GM23338 (cell line): ENCODE data around the gene CAPN15. TPM values are rescaled to one million over a fixed set of nuclear protein-coding genes. Genes with fewer than 3 reads are reported as not detected.

Source experiments
- ATAC-seq: fragments of 200-7000 bp; cut with Tn5 transposase; 3 replicates; pipeline ENCODE4 v1.9.1; 2020
- DNase-seq: peaks from one replicate; pipeline ENCODE4 v3.0.0-alpha.2; 2015; ENCODE audit warnings: low spot score
- H2AFZ ChIP-seq: fragments of 200-600 bp; sonication (generic); 2 replicates; pipeline ENCODE4 v1.8.0; 2016; ENCODE audit warnings: antibody characterized with exemption, mild to moderate bottlenecking, moderate library complexity
- H3F3A ChIP-seq: fragments of 200-600 bp; sonication (generic); replicated peaks from 2 replicates; pipeline ENCODE4 v1.8.0; 2017; ENCODE audit warnings: antibody characterized with exemption, mixed run types, low read depth
- H3K27ac ChIP-seq: fragments of 200-600 bp; sonication (generic); 2 replicates; pipeline ENCODE4 v1.6.1; 2016; ENCODE audit warnings: low read depth
- H3K27me3 ChIP-seq: fragments of 200-600 bp; sonication (generic); 2 replicates; pipeline ENCODE4 v1.8.0; 2016; ENCODE audit warnings: mild to moderate bottlenecking, mixed run types, moderate library complexity; ENCODE audit not compliant: insufficient read depth
- H3K36me3 ChIP-seq: fragments of 200-600 bp; sonication (generic); 2 replicates; pipeline ENCODE4 v1.8.0; 2016; ENCODE audit warnings: mild to moderate bottlenecking; ENCODE audit not compliant: insufficient read depth
- H3K4me1 ChIP-seq: fragments of 200-600 bp; sonication (generic); 2 replicates; pipeline ENCODE4 v1.8.0; 2016; ENCODE audit warnings: mild to moderate bottlenecking, moderate library complexity; ENCODE audit not compliant: insufficient read depth
- H3K4me2 ChIP-seq: fragments of 200-600 bp; sonication (generic); 2 replicates; pipeline ENCODE4 v1.7.1; 2017; ENCODE audit warnings: mixed run types
- H3K4me3 ChIP-seq: fragments of 200-600 bp; sonication (generic); 2 replicates; pipeline ENCODE4 v1.6.1; 2016; ENCODE audit warnings: mixed run types
- H3K79me2 ChIP-seq: fragments of 200-600 bp; sonication (generic); replicated peaks from 2 replicates; pipeline ENCODE4 v1.8.0; 2017; ENCODE audit warnings: mild to moderate bottlenecking; ENCODE audit not compliant: insufficient read depth
- H3K9me2 ChIP-seq: fragments of 200-600 bp; sonication (generic); 2 replicates; pipeline ENCODE4 v1.8.0; 2017; ENCODE audit not compliant: insufficient read depth
- H4K20me1 ChIP-seq: fragments of 200-600 bp; sonication (generic); replicated peaks from 2 replicates; pipeline ENCODE4 v1.8.0; 2017; ENCODE audit warnings: mild to moderate bottlenecking; ENCODE audit not compliant: insufficient read depth
- H3K27ac Mint-ChIP-seq: 2 replicates; pipeline ENCODE4 v1.8.0; 2020; ENCODE audit warnings: inconsistent platforms, mild to moderate bottlenecking, moderate library complexity, mixed read lengths
- H3K27me3 Mint-ChIP-seq: 3 replicates; pipeline ENCODE4 v1.8.0; 2022; ENCODE audit warnings: low read depth, mild to moderate bottlenecking, moderate library complexity, mixed read lengths, inconsistent platforms; ENCODE audit not compliant: insufficient read depth, poor library complexity
- H3K36me3 Mint-ChIP-seq: 3 replicates; pipeline ENCODE4 v1.8.0; 2021; ENCODE audit warnings: low read depth, mild to moderate bottlenecking, inconsistent platforms, moderate library complexity, mixed read lengths
- H3K4me1 Mint-ChIP-seq: 3 replicates; pipeline ENCODE4 v1.8.0; 2020; ENCODE audit warnings: mild to moderate bottlenecking, inconsistent platforms, mixed read lengths
- H3K4me3 Mint-ChIP-seq: 3 replicates; pipeline ENCODE4 v1.8.0; 2021; ENCODE audit warnings: moderate library complexity, mild to moderate bottlenecking, inconsistent platforms, mixed read lengths
- H3K9me3 Mint-ChIP-seq: 3 replicates; pipeline ENCODE4 v1.8.0; 2020; ENCODE audit warnings: moderate library complexity, mild to moderate bottlenecking, inconsistent platforms, mixed read lengths
- CREB1 ChIP-seq: fragments of 250-450 bp; sonication (Bioruptor Pico); IDR thresholded peaks from 2 replicates; pipeline ENCODE4 v1.5.0; 2020; ENCODE audit warnings: low read depth, mild to moderate bottlenecking, moderate library complexity
- ETS1 ChIP-seq: IDR thresholded peaks from 2 replicates; pipeline ENCODE4 v1.6.1; 2016; ENCODE audit warnings: antibody characterized with exemption
- EZH2 ChIP-seq: fragments of 200-600 bp; sonication (generic); IDR thresholded peaks from one replicate; pipeline ENCODE4 v1.8.0; 2017; ENCODE audit warnings: antibody characterized with exemption, mild to moderate bottlenecking, low read depth; ENCODE audit not compliant: unreplicated experiment
- EZH2phosphoT487 ChIP-seq: fragments of 200-600 bp; sonication (generic); IDR thresholded peaks from one replicate; pipeline ENCODE4 v1.8.1; 2018; ENCODE audit warnings: antibody characterized with exemption; ENCODE audit not compliant: unreplicated experiment
- JUNB ChIP-seq: IDR thresholded peaks from one replicate; pipeline ENCODE4 v1.6.1; 2016; ENCODE audit warnings: antibody characterized with exemption; ENCODE audit not compliant: unreplicated experiment
- NANOG ChIP-seq: IDR thresholded peaks from 2 replicates; pipeline ENCODE4 v1.6.1; 2016; ENCODE audit warnings: antibody characterized with exemption, borderline replicate concordance
- POLR2AphosphoS5 ChIP-seq: IDR thresholded peaks from 2 replicates; pipeline ENCODE4 v1.6.1; 2016; ENCODE audit warnings: antibody characterized with exemption, low read depth
- STAT1 ChIP-seq: IDR thresholded peaks from one replicate; pipeline ENCODE4 v1.6.1; 2016; ENCODE audit warnings: antibody characterized with exemption; ENCODE audit not compliant: unreplicated experiment
- ZNF114 ChIP-seq: fragments of 250-450 bp; sonication (Bioruptor Pico); IDR thresholded peaks from 2 replicates; pipeline ENCODE4 v1.5.0; 2020; ENCODE audit warnings: mild to moderate bottlenecking, moderate library complexity
- ZNF331 ChIP-seq: fragments of 250-450 bp; sonication (Bioruptor Pico); IDR thresholded peaks from 2 replicates; pipeline ENCODE4 v1.5.0; 2020; ENCODE audit warnings: low read depth, mild to moderate bottlenecking, moderate library complexity
- ZNF462 ChIP-seq: fragments of 250-450 bp; sonication (Bioruptor Pico); IDR thresholded peaks from 2 replicates; pipeline ENCODE4 v1.5.0; 2020; ENCODE audit warnings: mild to moderate bottlenecking, moderate library complexity
- polyA plus RNA-seq: library from polyadenylated mRNA; unstranded; fragments of >200 nt; fragmentation: Nextera tagmentation; extraction: Ambion mirVana; gene quantifications from 2 replicates; pipeline ENCODE4 v1.2.1, GENCODE V29; 2016
- total RNA-seq: library from RNA; depleted of rRNA; stranded (reverse); fragments of >200 nt; shearing (Covaris generic); gene quantifications from 2 replicates; pipeline ENCODE4 v1.2.3, GENCODE V29; 2014
- TF ChIP-seq, protein P1 (sequence below): IDR thresholded peaks from one replicate; pipeline ENCODE4 v1.6.1; 2018; ENCODE audit warnings: antibody characterized with exemption; ENCODE audit not compliant: unreplicated experiment
- TF ChIP-seq, protein P2 (sequence below), 2 experiments: fragments of 200-600 bp in 1 of 2; sonication (generic) in 1 of 2; conservative IDR thresholded peaks; 2 replicates each; pipeline versions ENCODE4 v1.5.1 to v1.6.1; 2016 to 2017; ENCODE audit warnings: antibody characterized with exemption in 2 of 2, low read depth in 2 of 2, mild to moderate bottlenecking in 2 of 2, moderate library complexity in 1 of 2

Gene CAPN15
- total and polyA plus RNA-seq, 2 experiments from 2014 or later, result 27.3 to 164 TPM

- H3K36me3 Mint-ChIP-seq, result no peaks in the 10 kb centered on the region
- Histone ChIP-seq H3K79me2 (no peaks in the 10 kb centered on the region), H3K4me3 (no peak overlapping the region), H4K20me1 (no peaks in the 10 kb centered on the region), H3K4me1 (peaks cover 5% of the 10 kb centered on the region; the same call in 1 of the 2 replicates), H3K36me3 (no peaks in the 10 kb centered on the region), H3K27ac (no peak overlapping the region), H2AFZ (no peak overlapping the region), H3F3A (peaks cover 10% of the 10 kb centered on the region; the same call in 1 of the 2 replicates), H3K4me2 (no peak overlapping the region), H3K9me2 (no peaks in the 10 kb centered on the region), H3K27me3 (peaks cover 1% of the 10 kb centered on the region; the same call in 1 of the 2 replicates)
- TF ChIP-seq CREB1 (CRISPR knock-in tag) (no peak), EZH2 (no peak), ZNF462 (CRISPR knock-in tag) (no peak), ETS1 (no peak), POLR2AphosphoS5 (no peak), ZNF114 (no peak), STAT1 (no peak), JUNB (no peak), NANOG (no peak), ZNF331 (CRISPR knock-in tag) (no peak), EZH2phosphoT487 (no peak)
- TF ChIP-seq, protein P1, sequence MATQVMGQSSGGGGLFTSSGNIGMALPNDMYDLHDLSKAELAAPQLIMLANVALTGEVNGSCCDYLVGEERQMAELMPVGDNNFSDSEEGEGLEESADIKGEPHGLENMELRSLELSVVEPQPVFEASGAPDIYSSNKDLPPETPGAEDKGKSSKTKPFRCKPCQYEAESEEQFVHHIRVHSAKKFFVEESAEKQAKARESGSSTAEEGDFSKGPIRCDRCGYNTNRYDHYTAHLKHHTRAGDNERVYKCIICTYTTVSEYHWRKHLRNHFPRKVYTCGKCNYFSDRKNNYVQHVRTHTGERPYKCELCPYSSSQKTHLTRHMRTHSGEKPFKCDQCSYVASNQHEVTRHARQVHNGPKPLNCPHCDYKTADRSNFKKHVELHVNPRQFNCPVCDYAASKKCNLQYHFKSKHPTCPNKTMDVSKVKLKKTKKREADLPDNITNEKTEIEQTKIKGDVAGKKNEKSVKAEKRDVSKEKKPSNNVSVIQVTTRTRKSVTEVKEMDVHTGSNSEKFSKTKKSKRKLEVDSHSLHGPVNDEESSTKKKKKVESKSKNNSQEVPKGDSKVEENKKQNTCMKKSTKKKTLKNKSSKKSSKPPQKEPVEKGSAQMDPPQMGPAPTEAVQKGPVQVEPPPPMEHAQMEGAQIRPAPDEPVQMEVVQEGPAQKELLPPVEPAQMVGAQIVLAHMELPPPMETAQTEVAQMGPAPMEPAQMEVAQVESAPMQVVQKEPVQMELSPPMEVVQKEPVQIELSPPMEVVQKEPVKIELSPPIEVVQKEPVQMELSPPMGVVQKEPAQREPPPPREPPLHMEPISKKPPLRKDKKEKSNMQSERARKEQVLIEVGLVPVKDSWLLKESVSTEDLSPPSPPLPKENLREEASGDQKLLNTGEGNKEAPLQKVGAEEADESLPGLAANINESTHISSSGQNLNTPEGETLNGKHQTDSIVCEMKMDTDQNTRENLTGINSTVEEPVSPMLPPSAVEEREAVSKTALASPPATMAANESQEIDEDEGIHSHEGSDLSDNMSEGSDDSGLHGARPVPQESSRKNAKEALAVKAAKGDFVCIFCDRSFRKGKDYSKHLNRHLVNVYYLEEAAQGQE, result no peak
- TF ChIP-seq, protein P2, sequence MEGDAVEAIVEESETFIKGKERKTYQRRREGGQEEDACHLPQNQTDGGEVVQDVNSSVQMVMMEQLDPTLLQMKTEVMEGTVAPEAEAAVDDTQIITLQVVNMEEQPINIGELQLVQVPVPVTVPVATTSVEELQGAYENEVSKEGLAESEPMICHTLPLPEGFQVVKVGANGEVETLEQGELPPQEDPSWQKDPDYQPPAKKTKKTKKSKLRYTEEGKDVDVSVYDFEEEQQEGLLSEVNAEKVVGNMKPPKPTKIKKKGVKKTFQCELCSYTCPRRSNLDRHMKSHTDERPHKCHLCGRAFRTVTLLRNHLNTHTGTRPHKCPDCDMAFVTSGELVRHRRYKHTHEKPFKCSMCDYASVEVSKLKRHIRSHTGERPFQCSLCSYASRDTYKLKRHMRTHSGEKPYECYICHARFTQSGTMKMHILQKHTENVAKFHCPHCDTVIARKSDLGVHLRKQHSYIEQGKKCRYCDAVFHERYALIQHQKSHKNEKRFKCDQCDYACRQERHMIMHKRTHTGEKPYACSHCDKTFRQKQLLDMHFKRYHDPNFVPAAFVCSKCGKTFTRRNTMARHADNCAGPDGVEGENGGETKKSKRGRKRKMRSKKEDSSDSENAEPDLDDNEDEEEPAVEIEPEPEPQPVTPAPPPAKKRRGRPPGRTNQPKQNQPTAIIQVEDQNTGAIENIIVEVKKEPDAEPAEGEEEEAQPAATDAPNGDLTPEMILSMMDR (conservative IDR thresholded peaks at IDR 0.05; ENCODE audit: low read depth in 2 of 2), result no peak
- peaks cover 4% of the 10 kb centered on the region for H3K4me1 Mint-ChIP-seq
- H3K4me3 Mint-ChIP-seq, result no peak overlapping the region
- ATAC-seq, result no peak
- no peak for DNase-seq
- H3K27me3 Mint-ChIP-seq, result peaks cover 4% of the 10 kb centered on the region
- H3K9me3 Mint-ChIP-seq, result no peaks in the 10 kb centered on the region
- no peak overlapping the region for H3K27ac Mint-ChIP-seq
These were observed 52.8 kb downstream of the CAPN15 start for GRCh38 chr16:580141-580945.
